NB4 (cell line): Measurements from ENCODE around the gene FNDC1.

Source experiments
- MYC ChIP-seq: IDR thresholded peaks from 2 replicates; pipeline ENCODE4 v1.6.1; 2011; ENCODE audit warnings: low read depth, low read length
- POLR2A ChIP-seq: IDR thresholded peaks from 2 replicates; pipeline ENCODE4 v1.6.1; 2011; ENCODE audit warnings: mild to moderate bottlenecking; ENCODE audit not compliant: insufficient read length; ENCODE audit errors: extremely low read depth
- TF ChIP-seq, protein P1 (sequence below): IDR thresholded peaks from one replicate; pipeline ENCODE4 v1.5.1; 2012; ENCODE audit warnings: low read depth, low read length

GRCh38 chr6:159201336-159201735 lies 32.1 kb downstream of the FNDC1 start:
- TF ChIP-seq, protein P1, sequence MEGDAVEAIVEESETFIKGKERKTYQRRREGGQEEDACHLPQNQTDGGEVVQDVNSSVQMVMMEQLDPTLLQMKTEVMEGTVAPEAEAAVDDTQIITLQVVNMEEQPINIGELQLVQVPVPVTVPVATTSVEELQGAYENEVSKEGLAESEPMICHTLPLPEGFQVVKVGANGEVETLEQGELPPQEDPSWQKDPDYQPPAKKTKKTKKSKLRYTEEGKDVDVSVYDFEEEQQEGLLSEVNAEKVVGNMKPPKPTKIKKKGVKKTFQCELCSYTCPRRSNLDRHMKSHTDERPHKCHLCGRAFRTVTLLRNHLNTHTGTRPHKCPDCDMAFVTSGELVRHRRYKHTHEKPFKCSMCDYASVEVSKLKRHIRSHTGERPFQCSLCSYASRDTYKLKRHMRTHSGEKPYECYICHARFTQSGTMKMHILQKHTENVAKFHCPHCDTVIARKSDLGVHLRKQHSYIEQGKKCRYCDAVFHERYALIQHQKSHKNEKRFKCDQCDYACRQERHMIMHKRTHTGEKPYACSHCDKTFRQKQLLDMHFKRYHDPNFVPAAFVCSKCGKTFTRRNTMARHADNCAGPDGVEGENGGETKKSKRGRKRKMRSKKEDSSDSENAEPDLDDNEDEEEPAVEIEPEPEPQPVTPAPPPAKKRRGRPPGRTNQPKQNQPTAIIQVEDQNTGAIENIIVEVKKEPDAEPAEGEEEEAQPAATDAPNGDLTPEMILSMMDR: no peak
- no peak for TF ChIP-seq POLR2A
- TF ChIP-seq MYC: no peak
